CD14-positive monocyte (primary cell): Measurements from ENCODE around the gene HSBP1L1. TPM values are rescaled to one million over a fixed set of nuclear protein-coding genes. Genes with fewer than 3 reads are reported as not detected.

Source experiments
- DNase-seq, 3 donors: peaks; one replicate each; pipeline ENCODE4 v3.0.0-alpha.2; 2011 to 2022
- H2AFZ ChIP-seq: 2 replicates; pipeline ENCODE4 v1.6.0; 2012; ENCODE audit warnings: mild to moderate bottlenecking, low read depth, low read length, inconsistent platforms; ENCODE audit not compliant: insufficient read depth, poor library complexity, severe bottlenecking
- H3K27ac ChIP-seq, 2 donors: 1 replicate in 1 of 2; 2 replicates in 1 of 2; pipeline ENCODE4 v1.5.1; 2012 to 2013; ENCODE audit warnings: low read length in 2 of 2, control low read depth in 1 of 2, inconsistent platforms in 1 of 2, low read depth in 1 of 2, mild to moderate bottlenecking in 1 of 2
- H3K27me3 ChIP-seq, 2 donors: one replicate each; pipeline versions ENCODE4 v1.6.0 to v1.6.1; 2011 to 2013; ENCODE audit warnings: low read length in 2 of 2; ENCODE audit not compliant: control insufficient read depth in 2 of 2, insufficient read depth in 2 of 2
- H3K36me3 ChIP-seq, 2 donors: replicated peaks in 1 of 2; 1 replicate in 1 of 2; 2 replicates in 1 of 2; pipeline versions ENCODE4 v1.5.1 to v1.6.1; 2012 to 2013; ENCODE audit warnings: low read length in 2 of 2, control low read depth in 1 of 2, inconsistent platforms in 1 of 2, mild to moderate bottlenecking in 1 of 2; ENCODE audit not compliant: insufficient read depth in 2 of 2, control insufficient read depth in 1 of 2
- H3K4me1 ChIP-seq, 2 donors: 1 replicate in 1 of 2; 2 replicates in 1 of 2; pipeline versions ENCODE4 v1.5.1 to v1.6.1; 2012 to 2013; ENCODE audit warnings: low read length in 2 of 2, control low read depth in 1 of 2, inconsistent platforms in 1 of 2, mild to moderate bottlenecking in 1 of 2, moderate library complexity in 1 of 2; ENCODE audit not compliant: insufficient read depth in 2 of 2, control insufficient read depth in 1 of 2
- H3K4me2 ChIP-seq: replicated peaks from 2 replicates; pipeline ENCODE3; 2012; ENCODE audit warnings: low read length, moderate library complexity, mild to moderate bottlenecking; ENCODE audit not compliant: poor library complexity, severe bottlenecking; ENCODE audit errors: extremely low read depth
- H3K4me3 ChIP-seq, 3 experiments: fragments of 200-600 bp in 1 of 3; sonication (generic) in 1 of 3; replicated peaks in 1 of 3; 1 replicate in 2 of 3; 2 replicates in 1 of 3; pipeline ENCODE4 v1.5.1; 2011 to 2013; ENCODE audit warnings: low read length in 3 of 3, mild to moderate bottlenecking in 3 of 3, control low read depth in 2 of 3, low read depth in 2 of 3, inconsistent platforms in 1 of 3, moderate library complexity in 1 of 3
- H3K79me2 ChIP-seq: 2 replicates; pipeline ENCODE4 v1.6.0; 2012; ENCODE audit warnings: mild to moderate bottlenecking, control low read depth, inconsistent platforms, low read length, moderate library complexity; ENCODE audit not compliant: insufficient read depth
- H3K9ac ChIP-seq: 2 replicates; pipeline ENCODE4 v1.6.0; 2017; ENCODE audit warnings: low read length, mild to moderate bottlenecking; ENCODE audit not compliant: insufficient read depth, poor library complexity, severe bottlenecking
- H3K9me3 ChIP-seq, 2 donors: replicated peaks in 1 of 2; 1 replicate in 1 of 2; 2 replicates in 1 of 2; pipeline versions ENCODE4 v1.5.1 to v1.6.1; 2012 to 2013; ENCODE audit warnings: low read length in 2 of 2, control low read depth in 1 of 2; ENCODE audit not compliant: control insufficient read depth in 1 of 2, insufficient read depth in 1 of 2
- H4K20me1 ChIP-seq: 2 replicates; pipeline ENCODE4 v1.6.0; 2012; ENCODE audit warnings: mild to moderate bottlenecking, low read length, control low read depth, moderate library complexity; ENCODE audit not compliant: insufficient read depth
- H3K27ac Mint-ChIP-seq, 7 donors: one replicate each; pipeline ENCODE4 v1.8.0; 2020; ENCODE audit warnings: mild to moderate bottlenecking in 7 of 7, mixed read lengths in 7 of 7, moderate library complexity in 6 of 7, inconsistent platforms in 2 of 7
- H3K27me3 Mint-ChIP-seq, 3 donors: one replicate each; pipeline ENCODE4 v1.8.0; 2021 to 2022; ENCODE audit warnings: low read depth in 3 of 3, mild to moderate bottlenecking in 3 of 3, mixed read lengths in 3 of 3, moderate library complexity in 3 of 3, inconsistent platforms in 1 of 3
- H3K36me3 Mint-ChIP-seq, 2 donors: one replicate each; pipeline ENCODE4 v1.8.0; 2020; ENCODE audit warnings: mixed read lengths in 2 of 2, inconsistent platforms in 1 of 2, mild to moderate bottlenecking in 1 of 2
- H3K4me1 Mint-ChIP-seq: one replicate; pipeline ENCODE4 v1.8.0; 2020; ENCODE audit warnings: mild to moderate bottlenecking, mixed read lengths
- H3K4me3 Mint-ChIP-seq, 2 donors: one replicate each; pipeline ENCODE4 v1.8.0; 2020; ENCODE audit warnings: mild to moderate bottlenecking in 2 of 2, mixed read lengths in 2 of 2, moderate library complexity in 1 of 2
- H3K9me3 Mint-ChIP-seq, 7 donors: one replicate each; pipeline ENCODE4 v1.8.0; 2020 to 2022; ENCODE audit warnings: mixed read lengths in 7 of 7, mild to moderate bottlenecking in 6 of 7, moderate library complexity in 6 of 7, inconsistent platforms in 2 of 7
- CTCF ChIP-seq: fragments of 200-600 bp; IDR thresholded peaks from one replicate; pipeline ENCODE4 v1.8.0; 2022; ENCODE audit warnings: antibody characterized with exemption, mild to moderate bottlenecking
- WGBS: methylation state at CpG from one replicate; pipeline ENCODE4 v1.1.5; 2013; ENCODE audit warnings: missing lambda C conversion rate; ENCODE audit not compliant: insufficient coverage; 5-methylcytosine and 5-hydroxymethylcytosine counted together
- intact Hi-C, 2 donors: fragments of 100-400 bp; cut with micrococcal nuclease; formaldehyde crosslinking; loops; one replicate each; pipeline versions ENCODE4 v1.15.0 to v1.15.1; 2023
- polyA plus RNA-seq, 3 donors: library from polyadenylated mRNA; depleted of rRNA in 1 of 3; unstranded in 2 of 3; stranded (reverse) in 1 of 3; fragments of 300-500 nt in 2 of 3; fragments of >200 nt in 1 of 3; fragmentation: Illumina TruSeq in 2 of 3; gene quantifications; 1 replicate in 2 of 3; 2 replicates in 1 of 3; pipeline ENCODE4 v1.2.3, GENCODE V29; 2012 to 2021

Gene HSBP1L1
- polyA plus RNA-seq, 3 donors, result 2.5 to 13.2 (median 10.8) TPM

- DNase-seq, result no peak
Measured at GRCh38 chr18:79963658-79964329, 649 bp upstream of the HSBP1L1 start.

More at GRCh38 chr18:79963658-79964329, 649 bp upstream of the HSBP1L1 start:
- Histone ChIP-seq H3K9me3 (no peaks in the 10 kb centered on the region), H3K79me2 (no peaks in the 10 kb centered on the region), H3K36me3 (peaks cover 0 to 2% of the 10 kb centered on the region in 2 donors), H2AFZ (peak overlapping the region; percentile 86), H3K27ac (no peak overlapping the region), H3K4me2 (peak overlapping the region; percentile 75), H3K9ac (peak overlapping the region; percentile 78), H3K27me3 (no peaks in the 10 kb centered on the region), H4K20me1 (no peaks in the 10 kb centered on the region), H3K4me3 (peak overlapping the region; percentile 20 to 85 (median 72)), H3K4me1 (peaks cover 16 to 21% of the 10 kb centered on the region in 2 donors)
- Mint-ChIP-seq H3K27ac (no peak overlapping the region), H3K27me3 (peaks cover 6 to 30% (median 20%) of the 10 kb centered on the region in 3 donors), H3K36me3 (peaks cover 0 to 14% of the 10 kb centered on the region in 2 donors), H3K9me3 (peaks cover 0 to 4% (median 0%) of the 10 kb centered on the region in 7 donors), H3K4me3 (peak overlapping the region; percentile 52 to 53), H3K4me1 (peaks cover 23% of the 10 kb centered on the region)
- 79% methylated on average over 30 of the region's 30 CpGs for WGBS
- no peak for TF ChIP-seq CTCF
- intact Hi-C loops, result no loop called here
